ENCODE results near the gene SVIL. TPM values are rescaled to one million over a fixed set of nuclear protein-coding genes. Genes with fewer than 3 reads are reported as not detected.

The SVIL gene
- total and polyA plus RNA-seq, 2 donors (not counting 1 experiment from before 2014, with no cell fraction given) = 0.74 to 0.88 TPM

DNA sequence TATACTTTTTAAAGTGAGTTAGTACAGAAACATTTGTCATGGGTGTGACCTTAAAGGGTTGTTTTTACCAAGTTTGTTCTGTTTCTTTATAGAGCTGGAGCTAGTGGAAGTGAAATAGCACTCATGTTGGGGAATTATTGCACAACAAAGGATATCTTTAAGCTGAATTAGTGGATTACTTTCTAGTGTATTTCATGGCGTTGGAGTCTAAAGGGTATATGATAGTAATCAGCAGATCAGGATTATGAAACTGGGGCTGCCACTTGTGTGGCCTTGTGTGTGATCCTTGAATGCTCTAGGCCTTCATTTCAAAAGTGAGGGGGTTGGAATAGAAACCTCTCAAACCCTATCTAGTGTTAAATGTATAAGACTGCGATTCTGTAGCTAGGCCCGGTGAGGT lies 222.3 kb downstream of the SVIL start:
- no peak overlapping the region for H3K4me3 ChIP-seq (ENCODE audit: control extremely low read depth in 1 of 5, extremely low read depth in 1 of 5, insufficient read depth in 1 of 5, low read depth in 2 of 5, low read length in 4 of 5)
- 82% methylated on average over 1 of the region's 3 CpGs for WGBS (ENCODE audit: insufficient coverage)
- H3K27ac ChIP-seq (ENCODE audit: low read length in 2 of 2) = no peak overlapping the region
- H3K4me2 ChIP-seq (replicated peaks; ENCODE audit: low read depth, low read length, poor library complexity, severe bottlenecking) = no peak overlapping the region
- no peaks in the 10 kb centered on the region for H4K20me1 ChIP-seq (ENCODE audit: control insufficient read depth, insufficient read depth, low read length, poor library complexity, severe bottlenecking)
- no peak for ATAC-seq (ENCODE audit: low read depth)
- peaks cover 0 to 5% of the 10 kb centered on the region in 2 donors for H3K4me1 ChIP-seq (ENCODE audit: control insufficient read depth in 2 of 2, insufficient read depth in 2 of 2, low read length in 2 of 2)
- intact Hi-C loops (cut with micrococcal nuclease) = no loop called here
- H3K36me3 ChIP-seq (replicated peaks in 1 of 2; ENCODE audit: control extremely low read depth in 1 of 2, control insufficient read depth in 1 of 2, extremely low read depth in 1 of 2, insufficient read depth in 2 of 2, low read length in 1 of 2) = no peaks in the 10 kb centered on the region
- no peaks in the 10 kb centered on the region for H3K9me3 Mint-ChIP-seq (ENCODE audit: insufficient read depth)
- no peak overlapping the region for H3K9ac ChIP-seq (ENCODE audit: low read length)
- H3K27me3 Mint-ChIP-seq = no peaks in the 10 kb centered on the region
- TF ChIP-seq, protein P1, sequence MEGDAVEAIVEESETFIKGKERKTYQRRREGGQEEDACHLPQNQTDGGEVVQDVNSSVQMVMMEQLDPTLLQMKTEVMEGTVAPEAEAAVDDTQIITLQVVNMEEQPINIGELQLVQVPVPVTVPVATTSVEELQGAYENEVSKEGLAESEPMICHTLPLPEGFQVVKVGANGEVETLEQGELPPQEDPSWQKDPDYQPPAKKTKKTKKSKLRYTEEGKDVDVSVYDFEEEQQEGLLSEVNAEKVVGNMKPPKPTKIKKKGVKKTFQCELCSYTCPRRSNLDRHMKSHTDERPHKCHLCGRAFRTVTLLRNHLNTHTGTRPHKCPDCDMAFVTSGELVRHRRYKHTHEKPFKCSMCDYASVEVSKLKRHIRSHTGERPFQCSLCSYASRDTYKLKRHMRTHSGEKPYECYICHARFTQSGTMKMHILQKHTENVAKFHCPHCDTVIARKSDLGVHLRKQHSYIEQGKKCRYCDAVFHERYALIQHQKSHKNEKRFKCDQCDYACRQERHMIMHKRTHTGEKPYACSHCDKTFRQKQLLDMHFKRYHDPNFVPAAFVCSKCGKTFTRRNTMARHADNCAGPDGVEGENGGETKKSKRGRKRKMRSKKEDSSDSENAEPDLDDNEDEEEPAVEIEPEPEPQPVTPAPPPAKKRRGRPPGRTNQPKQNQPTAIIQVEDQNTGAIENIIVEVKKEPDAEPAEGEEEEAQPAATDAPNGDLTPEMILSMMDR (IDR thresholded peaks at IDR 0.05) = no peak
- TF ChIP-seq EZH2 (IDR thresholded peaks at IDR 0.05; ENCODE audit: borderline replicate concordance, insufficient read depth, low read depth, low read length, poor library complexity, severe bottlenecking) = no peak
- POLR2A ChIA-PET = no interaction called here
- peaks cover 17% of the 10 kb centered on the region for H3K4me1 Mint-ChIP-seq
- no peak for DNase-seq
- H2AFZ ChIP-seq (ENCODE audit: insufficient read depth, low read depth, low read length, poor library complexity, severe bottlenecking) = no peak overlapping the region
- CTCF ChIA-PET = no interaction called here
- no peaks in the 10 kb centered on the region for H3K9me3 ChIP-seq (ENCODE audit: control extremely low read depth in 1 of 3, control insufficient read depth in 2 of 3, insufficient read depth in 1 of 3, low read length in 2 of 3)
- H3K27ac Mint-ChIP-seq = no peak overlapping the region
- no peaks in the 10 kb centered on the region for H3K79me2 ChIP-seq (ENCODE audit: control insufficient read depth, insufficient read depth, low read length)
- no peak overlapping the region for H3K4me3 Mint-ChIP-seq
- H3K27me3 ChIP-seq (replicated peaks in 1 of 4; ENCODE audit: control extremely low read depth in 1 of 4, control insufficient read depth in 3 of 4, insufficient read depth in 4 of 4, low read length in 3 of 4) = peaks cover 0 to 2% (median 0%) of the 10 kb centered on the region in 4 experiments

DNA sequence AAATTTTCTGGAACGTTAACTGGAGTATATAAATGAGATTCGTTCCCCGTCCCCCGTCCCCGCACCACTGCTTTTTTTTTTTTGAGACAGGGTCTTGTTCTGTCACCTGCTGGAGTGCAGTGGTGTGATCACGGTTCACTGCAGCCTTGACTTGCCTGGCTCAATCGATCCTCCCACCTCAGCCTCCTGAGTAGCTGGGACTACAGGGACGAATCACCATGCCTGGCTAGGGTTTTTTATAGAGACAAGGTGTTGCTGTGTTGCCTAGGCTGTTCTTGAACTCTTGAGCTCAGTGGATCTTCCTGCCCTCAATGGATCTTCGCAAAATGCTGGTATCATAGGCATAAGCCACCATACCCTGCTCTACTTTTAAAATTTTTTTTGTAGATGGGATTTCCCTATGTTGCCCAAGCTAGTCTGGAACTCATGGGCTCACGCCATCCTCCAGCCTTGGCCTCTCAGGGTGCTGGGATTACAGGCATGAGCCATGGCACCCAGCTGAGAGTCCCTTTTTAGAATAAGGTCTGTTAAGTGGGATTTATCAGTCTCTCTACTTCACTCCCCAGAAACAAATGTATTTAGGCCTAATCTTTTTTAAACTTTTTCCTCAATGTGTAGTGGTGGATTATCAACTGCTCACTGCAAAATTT lies 223.0 kb downstream of the SVIL start:
- Mint-ChIP-seq H3K27me3 (no peaks in the 10 kb centered on the region), H3K9me3 (ENCODE audit: insufficient read depth) (no peaks in the 10 kb centered on the region), H3K4me3 (no peak overlapping the region), H3K4me1 (peaks cover 17% of the 10 kb centered on the region), H3K27ac (no peak overlapping the region)
- CTCF ChIA-PET = no interaction called here
- Histone ChIP-seq H3K4me2 (replicated peaks; ENCODE audit: low read depth, low read length, poor library complexity, severe bottlenecking) (no peak overlapping the region), H3K4me1 (ENCODE audit: control insufficient read depth in 2 of 2, insufficient read depth in 2 of 2, low read length in 2 of 2) (peaks cover 0 to 5% of the 10 kb centered on the region in 2 donors), H3K27ac (ENCODE audit: low read length in 2 of 2) (no peak overlapping the region), H2AFZ (ENCODE audit: insufficient read depth, low read depth, low read length, poor library complexity, severe bottlenecking) (no peak overlapping the region), H3K36me3 (replicated peaks in 1 of 2; ENCODE audit: control extremely low read depth in 1 of 2, control insufficient read depth in 1 of 2, extremely low read depth in 1 of 2, insufficient read depth in 2 of 2, low read length in 1 of 2) (no peaks in the 10 kb centered on the region), H4K20me1 (ENCODE audit: control insufficient read depth, insufficient read depth, low read length, poor library complexity, severe bottlenecking) (no peaks in the 10 kb centered on the region), H3K79me2 (ENCODE audit: control insufficient read depth, insufficient read depth, low read length) (no peaks in the 10 kb centered on the region), H3K9me3 (ENCODE audit: control extremely low read depth in 1 of 3, control insufficient read depth in 2 of 3, insufficient read depth in 1 of 3, low read length in 2 of 3) (no peaks in the 10 kb centered on the region), H3K27me3 (replicated peaks in 1 of 4; ENCODE audit: control extremely low read depth in 1 of 4, control insufficient read depth in 3 of 4, insufficient read depth in 4 of 4, low read length in 3 of 4) (peaks cover 0 to 2% (median 0%) of the 10 kb centered on the region in 4 experiments), H3K9ac (ENCODE audit: low read length) (no peak overlapping the region), H3K4me3 (ENCODE audit: control extremely low read depth in 1 of 5, extremely low read depth in 1 of 5, insufficient read depth in 1 of 5, low read depth in 2 of 5, low read length in 4 of 5) (no peak overlapping the region)
- TF ChIP-seq, protein P1 (IDR thresholded peaks at IDR 0.05) = no peak
- no peak for TF ChIP-seq EZH2 (IDR thresholded peaks at IDR 0.05; ENCODE audit: borderline replicate concordance, insufficient read depth, low read depth, low read length, poor library complexity, severe bottlenecking)
- 90% methylated on average over 4 of the region's 10 CpGs for WGBS (ENCODE audit: insufficient coverage)
- POLR2A ChIA-PET = no interaction called here
- intact Hi-C loops (cut with micrococcal nuclease) = no loop called here
- DNase-seq = no peak
- no peak for ATAC-seq (ENCODE audit: low read depth)
